Measurements from ENCODE around the gene VWA1.
"Not testable (repeated sequence)": the region's sequence is repeated elsewhere in the genome, so short reads cannot be mapped to it uniquely, and the experiment has no call there.

Gene VWA1

GRCh38 chr1:1422465-1423244 lies 12.8 kb upstream of the VWA1 start:
- DNase-seq (ENCODE audit: low read depth in 2 of 3, low spot score in 1 of 3): no peak

GRCh38 chr1:1423245-1423597 lies 12.3 kb upstream of the VWA1 start:
- DNase-seq (ENCODE audit: low read depth in 2 of 3, low spot score in 1 of 3): no peak

- no peak for DNase-seq (ENCODE audit: low read depth in 2 of 3, low spot score in 1 of 3)
Measured at GRCh38 chr1:1424707-1425106, 10.8 kb upstream of the VWA1 start.

- DNase-seq (ENCODE audit: low read depth in 2 of 3, low spot score in 1 of 3): no peak
Measured at GRCh38 chr1:1425426-1425752, 10.1 kb upstream of the VWA1 start.

GRCh38 chr1:1425753-1426495 lies 9.6 kb upstream of the VWA1 start:
- no peak for DNase-seq (ENCODE audit: low read depth in 2 of 3, low spot score in 1 of 3)

- DNase-seq (ENCODE audit: low read depth in 2 of 3, low spot score in 1 of 3): no peak
Measured at GRCh38 chr1:1426496-1427105, 8.9 kb upstream of the VWA1 start.

- no peak for DNase-seq (ENCODE audit: low read depth in 2 of 3, low spot score in 1 of 3)
Measured at GRCh38 chr1:1427106-1427819, 8.2 kb upstream of the VWA1 start.

GRCh38 chr1:1427820-1428148 lies 7.7 kb upstream of the VWA1 start:
- no peak for DNase-seq (ENCODE audit: low read depth in 2 of 3, low spot score in 1 of 3)

GRCh38 chr1:1428174-1428573 lies 7.3 kb upstream of the VWA1 start:
- DNase-seq (ENCODE audit: low read depth in 2 of 3, low spot score in 1 of 3): no peak

- DNase-seq (ENCODE audit: low read depth in 2 of 3, low spot score in 1 of 3): not testable (repeated sequence)
Measured at GRCh38 chr1:1428967-1429366, 6.5 kb upstream of the VWA1 start.

- no peak for DNase-seq (ENCODE audit: low read depth in 2 of 3, low spot score in 1 of 3)
Measured at GRCh38 chr1:1429671-1430073, 5.8 kb upstream of the VWA1 start.

GRCh38 chr1:1430114-1430982 lies 5.1 kb upstream of the VWA1 start:
- no peak for DNase-seq (ENCODE audit: low read depth in 2 of 3, low spot score in 1 of 3)

GRCh38 chr1:1430992-1431844 lies 4.3 kb upstream of the VWA1 start:
- no peak for DNase-seq (ENCODE audit: low read depth in 2 of 3, low spot score in 1 of 3)

GRCh38 chr1:1431845-1432273 lies 3.6 kb upstream of the VWA1 start:
- no peak for DNase-seq (ENCODE audit: low read depth in 2 of 3, low spot score in 1 of 3)

- DNase-seq (ENCODE audit: low read depth in 2 of 3, low spot score in 1 of 3): no peak
Measured at GRCh38 chr1:1432274-1432950, 3.1 kb upstream of the VWA1 start.

- DNase-seq (ENCODE audit: low read depth in 2 of 3, low spot score in 1 of 3): no peak
Measured at GRCh38 chr1:1432951-1433803, 2.3 kb upstream of the VWA1 start.

GRCh38 chr1:1433804-1434130 lies 1.7 kb upstream of the VWA1 start:
- peak; percentile 60 to 62 (median 62) for DNase-seq (ENCODE audit: low read depth in 2 of 3, low spot score in 1 of 3)

GRCh38 chr1:1434131-1434823 lies 1.2 kb upstream of the VWA1 start:
- no peak for DNase-seq (ENCODE audit: low read depth in 2 of 3, low spot score in 1 of 3)
